HG02938 (cell line): ENCODE results near the gene TFB2M.

Experiments used
- ATAC-seq: cut with Tn5 transposase; IDR thresholded peaks from one replicate; pipeline ENCODE4 v1.9.1; 2021; ENCODE audit warnings: mild to moderate bottlenecking, moderate library complexity; ENCODE audit not compliant: unreplicated experiment

The TFB2M gene

GRCh38 chr1:246516126-246516525 lies 49.9 kb downstream of the TFB2M start:
- ATAC-seq: no peak

DNA sequence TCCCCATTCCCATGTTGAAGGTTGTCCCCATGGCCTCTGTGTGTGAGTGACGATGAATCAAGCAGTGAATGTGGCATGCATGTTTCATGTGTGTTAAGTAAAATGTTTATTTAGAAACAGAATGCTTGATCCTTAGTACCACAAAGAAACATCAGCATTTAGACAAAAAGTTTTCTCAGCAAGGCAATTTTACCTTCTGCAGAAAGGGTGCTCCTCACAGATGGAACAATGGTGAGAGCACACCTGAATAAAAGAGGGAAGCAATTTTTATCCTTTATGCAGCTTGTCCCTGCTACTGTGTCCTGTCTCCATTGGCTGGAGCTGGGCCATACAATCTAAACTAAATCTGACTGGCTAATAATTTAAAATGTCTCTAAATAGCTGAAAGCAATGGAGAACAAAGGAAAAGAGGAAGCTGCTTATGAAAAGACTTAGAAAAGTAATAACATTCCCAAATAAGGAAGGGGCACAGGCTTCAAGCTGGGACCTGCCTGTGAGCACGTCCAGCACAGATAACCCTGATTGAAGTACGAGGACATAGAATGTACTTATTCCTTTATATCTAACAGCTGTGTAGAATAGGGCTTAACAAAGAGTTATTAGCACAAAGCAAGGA lies 50.6 kb downstream of the TFB2M start:
- no peak for ATAC-seq

GRCh38 chr1:246513619-246514343 lies 52.3 kb downstream of the TFB2M start:
- no peak for ATAC-seq

GRCh38 chr1:246513041-246513440 lies 53.0 kb downstream of the TFB2M start:
- ATAC-seq: no peak

DNA sequence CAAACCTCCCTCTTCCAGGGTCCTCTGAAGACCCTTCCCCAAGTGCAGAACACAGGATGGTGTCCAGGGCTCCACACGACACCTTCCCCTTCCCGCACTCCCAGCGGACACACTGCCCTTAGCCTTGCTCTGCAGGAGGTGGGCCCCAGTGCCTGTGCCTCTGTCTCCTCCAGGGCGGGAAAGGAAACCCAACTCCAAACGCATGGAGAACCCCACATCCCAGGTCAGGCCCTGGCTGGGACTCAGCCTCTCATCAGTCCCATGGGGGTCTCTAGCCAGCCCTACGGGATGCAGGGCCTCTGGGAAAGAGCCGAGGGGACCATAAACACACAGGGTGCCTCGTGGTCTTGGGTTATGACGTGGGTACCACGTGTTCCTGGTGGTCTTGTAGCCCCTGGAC lies 53.4 kb downstream of the TFB2M start:
- no peak for ATAC-seq

GRCh38 chr1:246512230-246512629 lies 53.8 kb downstream of the TFB2M start:
- no peak for ATAC-seq

GRCh38 chr1:246511203-246511602 lies 54.9 kb downstream of the TFB2M start:
- no peak for ATAC-seq

DNA sequence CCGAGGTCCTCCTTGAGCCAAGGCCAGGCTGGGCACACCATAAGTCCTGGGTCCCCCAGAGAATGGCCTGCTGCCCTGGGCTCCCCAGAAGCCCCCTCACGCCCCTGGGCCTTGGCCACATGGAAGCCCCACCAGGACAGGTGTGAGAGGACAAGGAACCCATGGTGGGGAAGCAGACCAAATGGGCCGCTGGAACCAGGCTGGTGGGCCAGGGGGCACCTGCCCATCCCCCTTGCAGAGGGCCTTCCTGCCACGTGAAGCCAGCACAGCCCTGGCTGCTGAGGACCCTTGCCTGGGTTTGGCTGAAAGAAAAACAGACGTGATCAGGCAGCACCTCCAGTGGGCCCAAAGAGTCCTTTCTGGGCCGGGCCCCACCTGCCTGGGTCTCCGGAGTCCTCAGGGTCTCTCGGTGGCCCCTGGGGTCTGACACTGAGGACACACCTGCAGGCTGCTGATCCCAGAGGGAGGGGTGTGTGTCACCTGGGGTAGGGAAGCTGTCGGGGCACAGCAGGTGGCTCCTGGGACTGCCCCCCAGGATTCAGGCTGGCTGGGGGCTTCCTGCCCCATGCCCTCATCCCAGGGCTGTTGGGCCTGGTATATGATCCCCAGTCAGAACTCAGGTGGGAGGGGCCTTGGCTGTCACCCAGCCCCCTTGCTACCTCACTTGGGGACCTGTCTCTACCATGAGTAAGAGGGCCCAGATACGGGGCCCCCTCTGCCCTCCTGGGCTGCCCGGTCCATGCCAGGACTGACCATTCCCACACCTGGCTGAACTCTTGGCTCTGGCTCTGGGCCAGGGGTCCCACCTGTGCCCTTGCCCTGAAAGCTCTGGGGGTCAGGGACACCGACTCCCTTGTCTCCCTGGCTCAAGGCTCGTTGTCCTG lies 55.7 kb downstream of the TFB2M start:
- no peak for ATAC-seq

GRCh38 chr1:246508897-246509688 lies 57.0 kb downstream of the TFB2M start:
- ATAC-seq: no peak

GRCh38 chr1:246506674-246507481 lies 59.2 kb downstream of the TFB2M start, which contains the start of gene SMYD3:
Gene SMYD3 (minus strand): TSS chr1:246507279.
- ATAC-seq: peak; percentile 87

GRCh38 chr1:246506367-246506673 lies 59.7 kb downstream of the TFB2M start:
- ATAC-seq: peak; percentile 2

DNA sequence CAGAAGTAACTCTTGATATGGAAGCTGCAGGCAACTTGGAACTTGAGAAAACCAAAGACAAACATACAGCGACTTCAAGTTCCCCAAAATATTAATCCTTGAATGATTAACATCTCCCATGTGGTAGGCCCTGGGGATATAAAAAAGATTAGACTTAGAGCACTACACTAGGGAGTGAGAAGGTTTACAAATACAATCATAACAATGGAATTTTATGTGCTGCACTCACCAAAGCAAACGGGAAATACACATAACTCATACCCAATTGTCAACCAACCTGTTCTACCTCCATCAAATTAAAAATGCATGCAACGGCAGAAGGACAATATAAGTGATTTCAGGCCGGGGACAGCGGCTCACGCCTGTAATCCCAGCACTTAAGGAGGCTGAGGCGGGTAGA lies 62.7 kb downstream of the TFB2M start:
- ATAC-seq: no peak

GRCh38 chr1:246497331-246497915 lies 68.6 kb downstream of the TFB2M start:
- ATAC-seq: peak; percentile 60

- no peak for ATAC-seq
These were observed 73.3 kb downstream of the TFB2M start for GRCh38 chr1:246492611-246493245.

DNA sequence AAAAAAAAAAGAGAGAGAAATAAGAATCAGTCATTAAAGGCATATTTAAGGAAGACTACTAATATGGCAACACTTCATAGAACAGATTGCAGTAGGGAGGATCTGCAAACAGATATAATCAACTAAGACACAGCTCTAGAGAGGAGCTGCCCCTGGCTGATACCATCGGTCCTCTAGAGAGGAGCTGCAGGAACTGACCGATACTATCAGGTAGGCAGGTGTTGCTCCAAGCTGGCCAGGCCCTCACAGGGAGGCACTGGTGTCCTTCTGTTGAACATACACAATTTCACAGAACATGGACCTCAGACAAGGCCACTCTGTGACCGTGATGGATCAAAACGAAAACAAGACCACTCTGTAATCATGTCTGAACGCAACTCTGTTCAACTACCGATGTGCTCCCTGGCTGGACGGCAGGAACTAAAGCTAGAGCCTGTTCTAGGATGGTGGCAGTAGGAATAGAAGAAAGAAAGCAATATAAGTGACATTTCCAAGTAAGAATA lies 74.5 kb downstream of the TFB2M start:
- no peak for ATAC-seq
